Loucy (cell line): ENCODE results near the gene ZNF530.

ENCODE experiments used
- H2AFZ ChIP-seq: fragments of 200-600 bp; sonication (generic); 2 replicates; pipeline ENCODE4 v1.6.0; 2016; ENCODE audit warnings: antibody characterized with exemption, mild to moderate bottlenecking, low read length, moderate library complexity
- H3F3A ChIP-seq: fragments of 200-600 bp; 2 replicates; pipeline ENCODE4 v1.6.0; 2016; ENCODE audit warnings: antibody characterized with exemption, low read depth, mild to moderate bottlenecking
- H3K27me3 ChIP-seq: fragments of 200-600 bp; sonication (generic); 2 replicates; pipeline ENCODE4 v1.6.1; 2014; ENCODE audit warnings: low read length, mild to moderate bottlenecking; ENCODE audit not compliant: insufficient read depth, poor library complexity, severe bottlenecking
- H3K36me3 ChIP-seq: fragments of 200-600 bp; sonication (generic); 2 replicates; pipeline ENCODE4 v1.6.1; 2016; ENCODE audit warnings: low read length; ENCODE audit not compliant: insufficient read depth
- H3K4me1 ChIP-seq: fragments of 200-600 bp; sonication (generic); 2 replicates; pipeline ENCODE4 v1.5.1; 2014; ENCODE audit warnings: low read length, mild to moderate bottlenecking; ENCODE audit not compliant: insufficient read depth, poor library complexity, severe bottlenecking
- H3K4me2 ChIP-seq: fragments of 200-600 bp; sonication (generic); 2 replicates; pipeline ENCODE4 v1.6.0; 2014; ENCODE audit warnings: antibody characterized with exemption, low read length, low read depth, mild to moderate bottlenecking; ENCODE audit not compliant: poor library complexity, severe bottlenecking
- H3K4me3 ChIP-seq: fragments of 200-600 bp; sonication (generic); 2 replicates; pipeline ENCODE4 v1.5.1; 2014; ENCODE audit warnings: low read length, mild to moderate bottlenecking, mixed read lengths; ENCODE audit not compliant: poor library complexity, severe bottlenecking
- H3K79me2 ChIP-seq: fragments of 200-600 bp; sonication (generic); 2 replicates; pipeline ENCODE4 v1.6.1; 2014; ENCODE audit warnings: low read length; ENCODE audit not compliant: insufficient read depth
- H3K9ac ChIP-seq: fragments of 200-600 bp; sonication (generic); 2 replicates; pipeline ENCODE4 v1.6.0; 2014; ENCODE audit warnings: mild to moderate bottlenecking, low read depth, low read length, moderate library complexity; ENCODE audit not compliant: poor library complexity, severe bottlenecking
- H3K9me2 ChIP-seq: fragments of 200-600 bp; sonication (generic); replicated peaks from 2 replicates; pipeline ENCODE4 v1.6.1; 2016; ENCODE audit warnings: low read depth, low read length, mixed read lengths
- H3K9me3 ChIP-seq: fragments of 200-600 bp; sonication (generic); 2 replicates; pipeline ENCODE4 v1.6.1; 2014; ENCODE audit warnings: mild to moderate bottlenecking, antibody characterized with exemption, low read length, low read depth; ENCODE audit not compliant: insufficient read depth
- H4K20me1 ChIP-seq: fragments of 200-600 bp; sonication (generic); 2 replicates; pipeline ENCODE4 v1.6.0; 2014; ENCODE audit warnings: antibody characterized with exemption, low read length, mild to moderate bottlenecking; ENCODE audit not compliant: insufficient read depth, poor library complexity, severe bottlenecking
- EZH2phosphoT487 ChIP-seq: fragments of 200-600 bp; IDR thresholded peaks from 2 replicates; pipeline ENCODE4 v1.6.1; 2018; ENCODE audit warnings: antibody characterized with exemption, mild to moderate bottlenecking, moderate library complexity, borderline replicate concordance
- TF ChIP-seq, protein P1 (sequence below): fragments of 200-600 bp; sonication (generic); conservative IDR thresholded peaks from 2 replicates; pipeline ENCODE4 v1.5.1; 2014; ENCODE audit warnings: mild to moderate bottlenecking, antibody characterized with exemption, low read length

ZNF530 gene

DNA sequence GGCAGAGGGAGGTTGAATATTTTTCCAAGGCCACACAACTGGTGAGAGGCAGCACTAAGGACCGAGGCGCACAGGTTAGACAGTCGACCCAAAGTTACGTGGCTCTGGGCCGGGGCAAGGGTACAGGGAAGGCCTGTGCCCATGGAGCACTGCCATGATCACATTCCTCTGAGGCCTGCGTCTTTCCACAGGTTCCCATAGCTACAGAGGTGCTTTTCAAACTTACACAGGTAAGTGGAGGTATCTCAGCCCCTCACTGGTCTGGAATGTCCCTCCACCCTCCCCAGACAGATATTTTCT lies 34.1 kb downstream of the ZNF530 start:
- Histone ChIP-seq H3K4me2 (peak overlapping the region; percentile 83), H3K9ac (peak overlapping the region; percentile 81), H4K20me1 (no peaks in the 10 kb centered on the region), H3K4me3 (peak overlapping the region; percentile 88), H3K4me1 (peaks cover 16% of the 10 kb centered on the region), H2AFZ (peak overlapping the region; percentile 98), H3K79me2 (peaks cover 14% of the 10 kb centered on the region), H3K9me2 (no peaks in the 10 kb centered on the region), H3K27me3 (no peaks in the 10 kb centered on the region), H3F3A (no peaks in the 10 kb centered on the region), H3K9me3 (peaks cover 10% of the 10 kb centered on the region; the same call in 1 of the 2 replicates), H3K36me3 (peaks cover 13% of the 10 kb centered on the region; the same call in 1 of the 2 replicates)
- TF ChIP-seq, protein P1, sequence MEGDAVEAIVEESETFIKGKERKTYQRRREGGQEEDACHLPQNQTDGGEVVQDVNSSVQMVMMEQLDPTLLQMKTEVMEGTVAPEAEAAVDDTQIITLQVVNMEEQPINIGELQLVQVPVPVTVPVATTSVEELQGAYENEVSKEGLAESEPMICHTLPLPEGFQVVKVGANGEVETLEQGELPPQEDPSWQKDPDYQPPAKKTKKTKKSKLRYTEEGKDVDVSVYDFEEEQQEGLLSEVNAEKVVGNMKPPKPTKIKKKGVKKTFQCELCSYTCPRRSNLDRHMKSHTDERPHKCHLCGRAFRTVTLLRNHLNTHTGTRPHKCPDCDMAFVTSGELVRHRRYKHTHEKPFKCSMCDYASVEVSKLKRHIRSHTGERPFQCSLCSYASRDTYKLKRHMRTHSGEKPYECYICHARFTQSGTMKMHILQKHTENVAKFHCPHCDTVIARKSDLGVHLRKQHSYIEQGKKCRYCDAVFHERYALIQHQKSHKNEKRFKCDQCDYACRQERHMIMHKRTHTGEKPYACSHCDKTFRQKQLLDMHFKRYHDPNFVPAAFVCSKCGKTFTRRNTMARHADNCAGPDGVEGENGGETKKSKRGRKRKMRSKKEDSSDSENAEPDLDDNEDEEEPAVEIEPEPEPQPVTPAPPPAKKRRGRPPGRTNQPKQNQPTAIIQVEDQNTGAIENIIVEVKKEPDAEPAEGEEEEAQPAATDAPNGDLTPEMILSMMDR = no peak
- no peak for TF ChIP-seq EZH2phosphoT487

DNA sequence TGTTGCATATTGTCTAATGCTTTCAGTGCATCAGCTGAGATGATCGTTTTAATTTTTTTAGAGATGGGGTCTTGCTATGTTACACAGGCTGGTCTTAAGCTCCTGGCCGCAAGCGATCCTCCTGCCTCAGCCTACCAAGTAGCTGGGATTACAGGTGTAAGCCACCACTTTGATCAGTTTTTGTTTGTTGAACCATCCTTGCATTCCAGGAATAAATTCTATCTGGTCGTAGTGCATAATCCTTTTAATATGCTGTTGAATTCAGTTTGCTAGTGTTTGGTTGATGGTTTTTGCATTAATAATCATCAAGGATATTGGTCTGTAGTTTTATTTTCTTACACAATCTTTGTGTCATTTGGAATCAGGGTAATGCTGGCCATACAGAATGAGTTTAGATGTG lies 37.7 kb downstream of the ZNF530 start:
- Histone ChIP-seq H4K20me1 (no peaks in the 10 kb centered on the region), H3K4me1 (peaks cover 16% of the 10 kb centered on the region), H3K4me3 (no peak overlapping the region), H3K36me3 (peaks cover 44% of the 10 kb centered on the region), H3K4me2 (no peak overlapping the region), H3K9ac (no peak overlapping the region), H3K27me3 (no peaks in the 10 kb centered on the region), H2AFZ (no peak overlapping the region), H3K9me3 (peaks cover 41% of the 10 kb centered on the region), H3K9me2 (no peaks in the 10 kb centered on the region), H3F3A (no peaks in the 10 kb centered on the region), H3K79me2 (peaks cover 14% of the 10 kb centered on the region)
- no peak for TF ChIP-seq EZH2phosphoT487
- TF ChIP-seq, protein P1 = no peak

DNA sequence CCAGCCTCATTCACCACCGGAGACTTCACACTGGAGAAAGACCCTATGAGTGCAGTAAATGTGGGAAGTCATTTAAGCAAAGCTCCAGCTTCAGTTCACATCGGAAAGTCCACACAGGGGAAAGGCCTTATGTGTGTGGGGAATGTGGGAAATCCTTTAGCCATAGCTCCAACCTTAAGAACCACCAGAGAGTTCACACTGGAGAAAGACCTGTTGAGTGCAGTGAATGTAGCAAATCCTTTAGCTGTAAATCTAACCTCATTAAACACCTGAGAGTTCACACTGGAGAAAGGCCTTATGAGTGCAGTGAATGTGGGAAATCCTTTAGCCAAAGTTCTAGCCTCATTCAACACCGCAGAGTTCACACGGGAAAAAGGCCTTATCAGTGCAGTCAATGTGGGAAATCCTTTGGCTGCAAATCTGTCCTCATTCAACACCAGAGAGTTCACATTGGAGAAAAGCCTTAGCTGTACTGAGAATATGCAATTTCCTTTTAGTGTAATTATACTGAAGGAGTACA lies 42.1 kb downstream of the ZNF530 start:
- Histone ChIP-seq H3K4me2 (no peak overlapping the region), H3K4me3 (no peak overlapping the region), H3K36me3 (peaks cover 43% of the 10 kb centered on the region), H3K4me1 (no peaks in the 10 kb centered on the region), H4K20me1 (no peaks in the 10 kb centered on the region), H3F3A (no peaks in the 10 kb centered on the region), H3K27me3 (no peaks in the 10 kb centered on the region), H3K9me2 (no peaks in the 10 kb centered on the region), H2AFZ (no peak overlapping the region), H3K9me3 (peaks cover 40% of the 10 kb centered on the region), H3K9ac (no peak overlapping the region), H3K79me2 (no peaks in the 10 kb centered on the region)
- TF ChIP-seq, protein P1 = no peak
- TF ChIP-seq EZH2phosphoT487 = no peak
